Posterior vena cava (tissue), 2 donors: ENCODE data around the gene WT1. TPM values are rescaled to one million over a fixed set of nuclear protein-coding genes. Genes with fewer than 3 reads are reported as not detected.
A peak's percentile ranks its signal among the peaks of the same experiment; 100 is the strongest.
"Not testable (repeated sequence)": the region's sequence is repeated elsewhere in the genome, so short reads cannot be mapped to it uniquely, and the experiment has no call there.

Source experiments
- DNase-seq: peaks from one replicate; pipeline ENCODE4 v3.0.0-alpha.2; 2020; ENCODE audit warnings: low spot score
- intact Hi-C, 2 donors: fragments of 100-400 bp; cut with DNase I; formaldehyde crosslinking; loops; one replicate each; pipeline versions ENCODE4 v1.14.1 to v1.14.2; 2022 to 2023
- total RNA-seq, 2 donors: library from RNA; stranded (reverse); fragmentation: NEBNext Ultra II Directional; extraction: Animal tissue kit (Norgen Biotek cat#: 25700); gene quantifications; one replicate each; pipeline ENCODE4 v1.2.1, GENCODE V29; 2021
- donor health status: DM: yes; HTN: yes; CAD: no.
- donor health status: DM: yes; HTN: yes; CAD: no.

WT1 gene
- total RNA-seq, 2 donors from 2014 or later, result 1.4 to 3.4 TPM

- no peak for DNase-seq
- intact Hi-C loops, result no loop called here
Measured at GRCh38 chr11:32395127-32395526, 40.2 kb downstream of the WT1 start.

DNA sequence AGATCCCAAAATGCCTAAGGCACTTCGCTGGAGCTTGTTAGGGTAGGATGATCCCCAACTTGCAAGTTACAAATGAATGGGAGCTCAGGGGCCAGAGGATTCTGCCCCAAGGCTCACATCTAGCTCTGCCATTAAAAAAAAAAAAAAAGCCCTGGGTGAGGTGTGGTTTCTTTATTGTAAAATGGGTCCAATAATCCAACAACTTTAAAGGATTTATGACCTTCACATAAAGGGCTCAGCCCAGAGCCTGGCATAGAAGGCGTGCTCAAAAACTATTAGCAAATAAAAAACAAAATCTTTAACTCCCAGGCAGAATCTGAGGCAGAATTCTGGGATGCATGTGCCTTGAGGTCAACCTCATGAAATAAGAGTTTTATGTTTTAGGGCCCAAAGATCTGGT is 42.5 kb downstream of the WT1 start:
- intact Hi-C loops, result no loop called here
- no peak for DNase-seq

DNA sequence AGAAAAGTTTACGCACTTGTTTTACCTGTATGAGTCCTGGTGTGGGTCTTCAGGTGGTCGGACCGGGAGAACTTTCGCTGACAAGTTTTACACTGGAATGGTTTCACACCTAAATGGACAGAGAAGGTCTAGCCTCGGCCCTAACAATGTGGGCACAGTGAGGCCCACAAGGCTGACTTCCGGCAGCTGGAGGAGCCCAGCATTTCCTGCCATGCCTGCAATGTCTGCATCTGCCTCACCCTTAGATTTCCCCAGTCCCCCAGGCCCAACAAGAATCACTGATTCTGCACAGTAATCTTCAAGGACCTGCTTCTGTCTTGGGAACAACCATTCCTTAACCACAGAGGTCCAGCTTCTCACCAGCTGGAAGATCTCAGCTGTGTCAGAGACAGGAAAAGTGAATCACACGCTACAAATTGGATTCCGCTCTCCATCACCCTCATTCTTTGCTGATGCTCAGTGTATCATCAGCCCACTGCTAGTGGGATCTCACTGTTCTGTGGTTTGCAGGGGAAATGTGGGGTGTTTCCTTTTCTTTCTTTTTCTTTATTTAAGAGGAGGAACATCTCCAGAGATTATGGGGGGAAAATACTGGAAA is 43.3 kb downstream of the WT1 start:
- no peak for DNase-seq
- intact Hi-C loops, result no loop called here

- intact Hi-C loops, result no loop called here
- no peak for DNase-seq
Measured at GRCh38 chr11:32391479-32391878, 43.9 kb downstream of the WT1 start.

GRCh38 chr11:32390712-32391111 is 44.6 kb downstream of the WT1 start:
- intact Hi-C loops, result no loop called here
- DNase-seq, result no peak

DNA sequence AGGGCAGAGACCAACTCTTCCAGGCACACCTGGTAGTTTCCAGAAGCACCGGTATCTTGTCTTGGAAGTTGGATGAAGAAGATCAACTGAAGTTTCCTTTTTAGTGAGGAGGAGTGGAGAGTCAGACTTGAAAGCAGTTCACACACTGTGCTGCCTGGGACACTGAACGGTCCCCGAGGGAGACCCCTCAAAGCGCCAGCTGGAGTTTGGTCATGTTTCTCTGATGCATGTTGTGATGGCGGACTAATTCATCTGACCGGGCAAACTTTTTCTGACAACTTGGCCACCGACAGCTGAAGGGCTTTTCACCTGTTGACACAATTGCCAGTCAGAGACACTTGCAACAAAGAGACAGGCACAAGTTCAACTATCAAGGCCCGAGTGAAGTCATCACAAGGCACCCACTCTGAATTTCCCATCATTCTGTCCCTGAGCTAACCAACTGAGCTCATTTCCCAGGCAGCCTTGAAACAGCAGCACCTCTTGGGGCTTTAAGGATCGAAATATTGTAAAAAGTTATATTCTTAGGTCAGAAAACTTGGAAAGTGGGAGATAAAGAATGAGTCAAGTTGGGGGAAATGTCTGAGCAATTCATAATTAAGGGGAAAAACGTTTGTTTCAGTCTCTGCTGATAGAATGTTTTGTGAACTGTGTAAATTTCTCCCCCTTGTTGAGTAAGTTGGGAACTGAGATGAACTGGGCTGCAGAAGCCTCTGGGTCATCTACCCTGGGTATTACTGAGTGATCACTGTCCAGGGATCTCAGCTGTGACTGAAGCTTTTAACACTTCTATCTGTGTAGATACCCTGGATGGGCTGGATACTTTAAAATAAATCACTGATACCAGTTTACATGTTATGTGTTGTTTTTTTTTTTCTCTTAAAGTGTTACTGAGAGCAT is 46.2 kb downstream of the WT1 start:
- no peak for DNase-seq
- intact Hi-C loops, result no loop called here

- no peak for DNase-seq
- intact Hi-C loops, result no loop called here
Measured at GRCh38 chr11:32388365-32388764, 47.0 kb downstream of the WT1 start.

DNA sequence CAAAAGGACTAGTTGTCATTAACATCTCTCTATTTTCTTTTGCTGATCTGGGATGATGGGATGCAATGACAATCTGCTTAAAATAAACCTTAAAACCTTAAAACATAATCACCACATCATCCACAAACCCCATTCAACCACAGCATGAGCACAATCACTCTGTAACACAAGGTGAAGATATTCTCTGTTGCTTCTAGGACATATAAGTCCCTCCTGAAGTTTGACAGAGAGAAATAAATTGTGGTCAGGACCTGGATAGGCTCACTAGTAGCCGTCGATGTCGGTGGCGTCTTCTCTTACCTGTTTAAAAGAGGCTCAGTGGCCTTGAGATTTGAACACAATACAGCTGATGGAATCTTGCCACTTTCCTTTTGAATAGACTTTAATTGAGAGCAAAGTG is 47.9 kb downstream of the WT1 start:
- no peak for DNase-seq
- intact Hi-C loops, result no loop called here

DNA sequence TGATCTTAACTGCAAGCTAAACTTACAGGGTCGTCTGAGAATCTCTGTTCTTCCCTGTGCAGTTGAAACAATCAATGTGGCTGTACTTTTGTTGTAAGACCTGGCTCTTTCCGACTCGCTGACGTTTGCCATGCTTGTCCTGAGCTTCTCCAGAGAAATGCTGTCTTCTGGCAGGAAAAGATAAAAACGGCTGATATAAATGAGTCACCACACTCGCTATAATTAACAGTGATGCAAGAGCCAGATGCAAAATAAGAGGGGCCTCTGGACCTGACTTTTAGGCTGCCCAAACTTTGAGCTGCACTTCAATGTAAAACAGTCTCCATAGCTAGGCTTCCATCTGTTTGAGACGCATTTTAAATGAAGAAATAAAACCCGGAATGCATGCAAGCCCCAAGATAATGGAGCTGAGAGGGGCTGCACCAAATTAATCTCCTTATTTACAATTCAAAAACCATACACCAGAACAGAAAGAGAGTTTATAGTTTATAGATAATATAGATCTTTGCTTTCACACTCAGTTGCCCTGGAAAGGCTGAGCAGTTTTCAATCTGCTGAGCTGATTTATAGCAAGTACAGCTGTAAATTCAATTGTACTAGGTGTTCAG is 48.5 kb downstream of the WT1 start:
- no peak for DNase-seq
- intact Hi-C loops, result no loop called here

DNA sequence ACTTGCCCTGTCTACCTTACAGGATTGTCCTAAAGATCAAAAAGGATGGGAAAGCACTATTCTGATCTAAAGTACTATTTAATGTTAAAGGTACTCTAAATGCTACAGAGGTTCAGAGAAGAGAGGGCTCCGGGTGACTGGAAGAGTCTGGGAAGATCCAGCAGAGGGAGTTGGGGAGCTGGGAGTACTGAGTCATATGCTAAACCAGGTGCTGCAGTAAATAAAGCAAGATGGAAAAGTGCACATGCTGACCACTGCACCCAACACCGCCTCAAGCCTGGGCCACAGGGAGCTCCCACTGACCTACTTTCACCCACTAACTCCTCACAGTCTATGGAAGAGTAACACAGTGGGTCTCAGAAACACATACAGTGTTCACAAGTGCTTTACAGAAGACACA is 49.3 kb downstream of the WT1 start:
- DNase-seq, result no peak
- intact Hi-C loops, result no loop called here

DNA sequence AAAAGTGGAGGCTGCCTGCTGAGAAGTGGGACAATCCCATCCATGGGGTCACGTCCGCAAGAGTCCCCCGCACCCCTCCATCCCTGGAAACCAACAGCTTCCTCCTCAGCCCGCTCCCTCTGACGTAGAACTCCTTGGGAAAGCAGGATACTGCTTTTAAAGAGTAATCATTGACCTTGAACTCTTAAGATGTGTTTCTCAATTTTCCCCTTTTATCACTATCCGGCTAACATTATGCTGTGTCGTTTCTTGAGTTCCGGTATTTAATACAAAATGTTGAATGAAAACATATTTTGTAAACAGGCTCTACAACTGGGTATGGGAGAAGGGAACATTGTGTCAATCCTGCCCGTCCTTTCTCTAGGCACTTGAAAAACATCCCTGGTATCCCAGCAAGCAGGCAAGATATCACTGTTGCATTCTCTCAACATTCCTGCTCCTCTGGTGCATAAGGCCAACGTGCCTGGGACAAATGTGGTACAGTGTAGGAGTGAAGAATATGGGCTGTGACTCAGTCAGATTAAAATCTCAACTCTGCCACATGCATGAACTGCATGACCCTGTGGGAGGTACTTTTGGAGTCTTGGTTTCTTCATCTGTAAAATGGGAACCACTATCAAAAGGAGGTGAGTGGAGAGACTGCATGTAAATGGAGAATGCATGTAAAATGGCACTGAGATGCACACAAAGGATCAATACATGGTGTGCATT is 52.8 kb downstream of the WT1 start:
- DNase-seq, result no peak
- intact Hi-C loops, result no loop called here

GRCh38 chr11:32381179-32381578 is 54.2 kb downstream of the WT1 start:
- intact Hi-C loops, result no loop called here
- DNase-seq, result no peak

DNA sequence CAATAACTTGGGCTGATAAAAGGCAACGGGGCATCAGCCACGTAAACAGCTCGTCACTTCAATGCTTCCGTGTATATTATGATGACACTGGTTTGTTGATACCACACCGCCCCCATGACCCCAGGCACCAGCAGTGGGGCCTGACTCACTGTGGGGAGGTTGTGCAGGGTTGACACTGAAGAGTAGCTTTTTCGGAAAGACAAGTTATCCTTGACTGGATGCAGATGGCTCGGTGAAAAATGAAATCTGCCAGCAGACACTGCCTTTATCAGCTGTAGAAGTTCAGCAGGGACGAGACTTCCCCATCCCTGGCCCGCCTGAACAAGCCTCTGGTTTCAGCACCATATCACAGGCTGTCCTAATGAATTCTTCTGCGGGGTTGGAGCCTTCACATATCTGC is 55.6 kb downstream of the WT1 start:
- no peak for DNase-seq
- intact Hi-C loops, result no loop called here

DNA sequence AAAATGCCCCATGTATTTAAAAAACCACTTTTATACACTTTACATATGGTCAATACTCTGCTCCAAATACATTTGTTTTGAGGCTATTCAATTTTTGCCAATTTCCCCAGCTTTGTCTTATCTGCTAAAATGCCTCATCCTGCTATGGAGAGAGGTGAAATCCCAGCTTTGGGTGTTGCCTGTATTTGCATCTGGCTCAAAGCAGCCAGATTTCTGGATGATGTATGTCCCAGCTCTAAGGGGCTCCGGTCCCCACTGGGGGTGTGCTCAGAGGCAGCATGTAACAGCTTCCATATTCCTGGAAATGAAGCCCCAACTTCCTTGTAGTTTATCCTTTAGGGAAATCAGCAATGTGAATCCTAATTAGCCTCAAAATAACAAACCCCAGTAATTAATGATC is 59.5 kb downstream of the WT1 start:
- DNase-seq, result no peak
- intact Hi-C loops, result no loop called here

- intact Hi-C loops, result no loop called here
- DNase-seq, result no peak
Measured at GRCh38 chr11:32374261-32374711, 61.1 kb downstream of the WT1 start.

GRCh38 chr11:32369987-32370386 is 65.4 kb downstream of the WT1 start:
- DNase-seq, intact Hi-C loops: not testable (repeated sequence)

GRCh38 chr11:32366666-32367065 is 68.7 kb downstream of the WT1 start:
- intact Hi-C loops, result no loop called here
- no peak for DNase-seq

DNA sequence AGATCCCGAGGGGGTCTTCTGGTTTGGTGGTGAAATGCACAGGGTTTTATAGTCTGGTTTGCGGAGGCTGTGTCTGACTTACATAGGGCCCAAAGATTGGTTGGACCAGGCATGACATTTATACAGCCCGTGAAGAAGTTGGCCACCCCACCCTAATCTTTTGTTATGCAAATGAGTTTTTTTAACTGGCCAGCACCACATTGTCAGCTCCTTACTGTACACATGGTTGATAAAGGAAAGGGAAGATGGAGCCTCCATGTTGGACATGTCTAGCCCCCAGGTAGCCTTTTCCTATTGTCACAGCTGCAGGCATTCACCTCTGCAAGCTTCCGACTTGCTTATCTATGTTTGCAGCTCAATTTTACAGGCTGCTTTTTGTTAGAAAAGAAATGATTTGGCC is 70.1 kb downstream of the WT1 start:
- intact Hi-C loops, result no loop called here
- DNase-seq, result no peak

GRCh38 chr11:32358729-32359128 is 76.6 kb downstream of the WT1 start:
- intact Hi-C loops, result no loop called here
- peak; percentile 85 for DNase-seq

- no peak for DNase-seq
- intact Hi-C loops, result no loop called here
Measured at GRCh38 chr11:32353884-32354283, 81.5 kb downstream of the WT1 start.
